HUES64 (cell line): Measurements from ENCODE around the gene MYO1E.
"Not testable (repeated sequence)": the region's sequence is repeated elsewhere in the genome, so short reads cannot be mapped to it uniquely, and the experiment has no call there.

ENCODE experiments used
- H3K27ac ChIP-seq: 2 replicates; pipeline ENCODE4 v1.7.0; 2013; ENCODE audit warnings: low read depth, low read length, inconsistent platforms
- H3K27me3 ChIP-seq: 2 replicates; pipeline ENCODE4 v1.6.1; 2013; ENCODE audit warnings: mild to moderate bottlenecking, low read length; ENCODE audit not compliant: insufficient read depth
- H3K36me3 ChIP-seq: 2 replicates; pipeline ENCODE4 v1.6.1; 2013; ENCODE audit warnings: mild to moderate bottlenecking, low read length; ENCODE audit not compliant: insufficient read depth
- H3K4me1 ChIP-seq: 2 replicates; pipeline ENCODE4 v1.6.1; 2013; ENCODE audit warnings: mild to moderate bottlenecking, low read length, moderate library complexity; ENCODE audit not compliant: insufficient read depth
- H3K4me3 ChIP-seq: 2 replicates; pipeline ENCODE4 v1.5.1; 2013; ENCODE audit warnings: mild to moderate bottlenecking, low read length, moderate library complexity
- H3K9ac ChIP-seq: 2 replicates; pipeline ENCODE4 v1.6.1; 2013; ENCODE audit warnings: mild to moderate bottlenecking, low read depth, low read length
- H3K9me3 ChIP-seq: 2 replicates; pipeline ENCODE4 v1.6.1; 2013; ENCODE audit warnings: low read depth, low read length; ENCODE audit not compliant: insufficient read depth
- WGBS: fragments of 150-250, 120-280 bp; methylation state at CpG from one replicate; pipeline ENCODE4 v1.1.7; 2013; ENCODE audit warnings: missing lambda C conversion rate; 5-methylcytosine and 5-hydroxymethylcytosine counted together

MYO1E gene

GRCh38 chr15:59350421-59350732 is 22.3 kb downstream of the MYO1E start:
- Histone ChIP-seq H3K9me3 (no peaks in the 10 kb centered on the region), H3K9ac (no peak overlapping the region), H3K4me3 (no peak overlapping the region), H3K27me3 (no peaks in the 10 kb centered on the region), H3K36me3 (no peaks in the 10 kb centered on the region), H3K27ac (peak overlapping the region; percentile 57), H3K4me1 (peaks cover 80% of the 10 kb centered on the region)
- WGBS = 89% methylated on average over 1 of the region's 1 CpG

- peak overlapping the region; percentile 57 for H3K27ac ChIP-seq
- 83% methylated on average over 2 of the region's 4 CpGs for WGBS
- H3K4me3 ChIP-seq = no peak overlapping the region
- H3K27me3 ChIP-seq = no peaks in the 10 kb centered on the region
- no peaks in the 10 kb centered on the region for H3K36me3 ChIP-seq
- peaks cover 74% of the 10 kb centered on the region for H3K4me1 ChIP-seq
- no peak overlapping the region for H3K9ac ChIP-seq
- no peaks in the 10 kb centered on the region for H3K9me3 ChIP-seq
Measured at GRCh38 chr15:59349680-59350420, 22.8 kb downstream of the MYO1E start.

DNA sequence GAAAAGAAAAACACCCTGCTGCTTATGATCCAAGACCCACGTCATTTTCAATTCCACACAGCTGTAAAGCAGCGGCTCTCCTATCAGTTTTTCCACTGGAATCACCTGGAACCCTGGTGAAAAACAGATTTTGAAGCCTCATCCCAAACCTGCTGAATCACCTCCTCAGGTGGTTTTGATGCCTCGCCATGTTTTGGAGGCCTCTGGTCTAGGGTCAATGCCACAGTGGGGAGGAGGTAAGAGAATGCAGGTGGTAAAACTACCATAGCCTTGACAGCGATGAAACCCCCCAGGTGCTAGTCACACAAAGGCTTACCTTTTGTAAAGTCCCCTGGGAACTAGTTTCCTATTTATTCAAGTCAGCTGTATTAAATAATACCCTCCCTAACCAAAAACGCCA is 24.8 kb downstream of the MYO1E start:
- no peaks in the 10 kb centered on the region for H3K36me3 ChIP-seq
- H3K27ac ChIP-seq = no peak overlapping the region
- 0 out of 2 replicates have a peak overlapping the region, but pooled peaks have one; percentile 33 for H3K9ac ChIP-seq
- no peak overlapping the region for H3K4me3 ChIP-seq
- H3K27me3 ChIP-seq = no peaks in the 10 kb centered on the region
- peaks cover 58% of the 10 kb centered on the region for H3K4me1 ChIP-seq
- WGBS = 80% methylated on average over 5 of the region's 5 CpGs
- no peaks in the 10 kb centered on the region; the same call in 1 of the 2 replicates for H3K9me3 ChIP-seq

GRCh38 chr15:59346951-59347350 is 25.7 kb downstream of the MYO1E start:
- Histone ChIP-seq H3K9ac (no peak overlapping the region), H3K27ac (no peak overlapping the region), H3K9me3 (no peaks in the 10 kb centered on the region; the same call in 1 of the 2 replicates), H3K27me3 (no peaks in the 10 kb centered on the region), H3K4me1 (peaks cover 49% of the 10 kb centered on the region), H3K36me3 (no peaks in the 10 kb centered on the region), H3K4me3 (no peak overlapping the region)
- WGBS = 64% methylated on average over 12 of the region's 12 CpGs

GRCh38 chr15:59345326-59345725 is 27.3 kb downstream of the MYO1E start:
- H3K27ac ChIP-seq = no peak overlapping the region
- no peak overlapping the region for H3K9ac ChIP-seq
- H3K4me3 ChIP-seq = no peak overlapping the region
- peaks cover 37% of the 10 kb centered on the region for H3K4me1 ChIP-seq
- H3K9me3 ChIP-seq = no peaks in the 10 kb centered on the region; the same call in 1 of the 2 replicates
- H3K36me3 ChIP-seq = no peaks in the 10 kb centered on the region
- H3K27me3 ChIP-seq = no peaks in the 10 kb centered on the region

GRCh38 chr15:59344311-59344710 is 28.4 kb downstream of the MYO1E start:
- H3K27me3 ChIP-seq = no peaks in the 10 kb centered on the region
- no peaks in the 10 kb centered on the region; the same call in 1 of the 2 replicates for H3K9me3 ChIP-seq
- H3K9ac ChIP-seq = no peak overlapping the region
- H3K4me1 ChIP-seq = peaks cover 27% of the 10 kb centered on the region
- no peak overlapping the region for H3K27ac ChIP-seq
- no peaks in the 10 kb centered on the region for H3K36me3 ChIP-seq
- H3K4me3 ChIP-seq = no peak overlapping the region

DNA sequence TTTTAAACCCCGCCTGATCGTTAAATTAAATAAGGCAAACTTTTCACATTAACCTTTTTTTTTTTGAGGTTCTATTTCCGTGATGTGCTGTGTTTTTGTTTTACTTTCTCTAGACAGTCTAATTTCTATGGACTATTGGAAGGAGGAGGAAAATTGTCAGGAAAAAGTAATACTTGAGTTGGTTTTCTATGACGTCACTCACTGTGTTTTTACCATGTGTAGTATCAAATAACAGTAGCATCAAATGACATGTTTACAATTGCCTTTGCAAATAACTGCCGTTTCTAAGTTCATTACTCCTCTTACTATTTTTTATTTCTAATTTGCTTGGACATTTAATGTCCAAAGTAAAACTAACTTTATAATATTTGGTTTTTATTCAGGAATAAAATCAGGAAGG is 32.3 kb downstream of the MYO1E start:
- Histone ChIP-seq H3K9me3 (no peaks in the 10 kb centered on the region; the same call in 1 of the 2 replicates), H3K9ac (no peak overlapping the region), H3K4me3 (no peak overlapping the region), H3K27me3 (no peaks in the 10 kb centered on the region), H3K36me3 (no peaks in the 10 kb centered on the region), H3K4me1 (no peaks in the 10 kb centered on the region; the same call in 1 of the 2 replicates), H3K27ac (no peak overlapping the region)
- WGBS = 86% methylated on average over 5 of the region's 5 CpGs

DNA sequence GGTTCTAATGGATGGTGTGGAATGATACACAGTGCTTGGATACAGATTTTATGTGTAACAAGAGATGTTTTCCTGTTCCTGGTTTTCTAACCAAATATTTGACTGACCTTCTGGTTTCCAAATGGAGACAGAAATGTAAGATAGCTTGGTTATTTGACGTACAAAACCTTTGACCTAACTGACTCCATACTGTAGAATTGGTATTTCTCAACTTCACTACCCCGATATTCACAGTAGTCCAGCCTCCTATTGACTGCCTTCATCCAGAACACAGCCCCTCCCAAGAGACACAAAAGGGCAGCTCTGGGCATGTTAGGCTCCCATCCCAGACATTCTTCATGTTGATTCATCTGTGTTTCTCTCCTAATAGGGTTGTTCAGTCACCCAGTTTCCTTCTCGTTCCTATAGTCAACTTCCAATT is 33.4 kb downstream of the MYO1E start:
- Histone ChIP-seq H3K4me3 (no peak overlapping the region), H3K27me3 (no peaks in the 10 kb centered on the region), H3K9me3 (no peaks in the 10 kb centered on the region; the same call in 1 of the 2 replicates), H3K4me1 (no peaks in the 10 kb centered on the region; the same call in 1 of the 2 replicates), H3K9ac (no peak overlapping the region), H3K27ac (no peak overlapping the region), H3K36me3 (no peaks in the 10 kb centered on the region)
- 92% methylated on average over 3 of the region's 3 CpGs for WGBS

GRCh38 chr15:59338414-59338813 is 34.3 kb downstream of the MYO1E start:
- Histone ChIP-seq H3K9me3 (no peaks in the 10 kb centered on the region; the same call in 1 of the 2 replicates), H3K4me1 (no peaks in the 10 kb centered on the region; the same call in 1 of the 2 replicates), H3K4me3 (no peak overlapping the region), H3K9ac (no peak overlapping the region), H3K27me3 (no peaks in the 10 kb centered on the region), H3K27ac (no peak overlapping the region), H3K36me3 (no peaks in the 10 kb centered on the region)
- 100% methylated on average over 1 of the region's 1 CpG for WGBS

DNA sequence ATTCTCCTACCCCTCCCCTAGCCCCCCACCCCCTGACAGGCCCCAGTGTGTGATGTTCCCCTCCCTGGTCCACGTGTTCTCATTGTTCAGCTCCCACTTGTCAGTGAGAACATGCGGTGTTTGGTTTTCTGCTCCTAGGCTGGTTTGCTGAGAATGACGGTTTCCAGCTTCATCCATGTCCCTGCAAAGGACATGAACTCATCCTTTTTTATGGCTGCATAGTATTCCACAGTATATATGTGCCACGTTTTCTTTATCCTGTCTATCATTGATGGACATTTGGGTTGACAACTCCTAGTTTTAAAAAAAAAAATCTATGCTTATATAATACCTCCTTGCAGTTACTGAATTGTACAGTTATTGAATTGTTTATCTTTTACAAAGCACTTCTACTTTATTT is 35.9 kb downstream of the MYO1E start:
- WGBS = 97% methylated on average over 4 of the region's 4 CpGs
- not testable (repeated sequence) for H3K4me3 ChIP-seq, H3K9ac ChIP-seq, H3K36me3 ChIP-seq, H3K9me3 ChIP-seq, H3K27me3 ChIP-seq, H3K27ac ChIP-seq
- H3K4me1 ChIP-seq = peaks cover 12% of the 10 kb centered on the region

GRCh38 chr15:59335207-59335786 is 37.4 kb downstream of the MYO1E start:
- WGBS = 87% methylated on average over 10 of the region's 10 CpGs
- H3K4me3 ChIP-seq = no peak overlapping the region
- no peaks in the 10 kb centered on the region for H3K36me3 ChIP-seq
- H3K27ac ChIP-seq = no peak overlapping the region
- no peaks in the 10 kb centered on the region for H3K27me3 ChIP-seq
- H3K9ac ChIP-seq = no peak overlapping the region
- no peaks in the 10 kb centered on the region for H3K9me3 ChIP-seq
- H3K4me1 ChIP-seq = peaks cover 19% of the 10 kb centered on the region
